ENCODE results near the gene ZBTB12.

GRCh38 chr6:31935823-31936222, 33.9 kb upstream of the ZBTB12 start:
- TF ChIP-seq YY1 (tag by site-specific recombination; IDR thresholded peaks at IDR 0.05) (no peak), CTCF (tag by site-specific recombination; IDR thresholded peaks at IDR 0.05) (no peak), ZNF18 (tag by site-specific recombination; IDR thresholded peaks at IDR 0.05) (no peak)
